ENCODE data around the gene SH2B2.
A peak's percentile ranks its signal among the peaks of the same experiment; 100 is the strongest.
"Not testable (repeated sequence)": the region's sequence is repeated elsewhere in the genome, so short reads cannot be mapped to it uniquely, and the experiment has no call there.

SH2B2 gene

GRCh38 chr7:102337002-102337401, 50.3 kb downstream of the SH2B2 start:
- not testable (repeated sequence) for DNase-seq (ENCODE audit: low spot score)

GRCh38 chr7:102337420-102337819, 50.8 kb downstream of the SH2B2 start:
- DNase-seq (ENCODE audit: low spot score) = not testable (repeated sequence)

- not testable (repeated sequence) for DNase-seq (ENCODE audit: low spot score)
Measured at GRCh38 chr7:102340599-102341368, 54.1 kb downstream of the SH2B2 start.

GRCh38 chr7:102346983-102347382, 60.3 kb downstream of the SH2B2 start:
- DNase-seq (ENCODE audit: low spot score) = not testable (repeated sequence)

GRCh38 chr7:102356344-102356743, 69.7 kb downstream of the SH2B2 start, which contains the start of gene SPDYE6:
TSS of gene SPDYE6 (minus strand) at chr7:102356444. CDS start at chr7:102356023, 421 bp downstream.
- not testable (repeated sequence) for DNase-seq (ENCODE audit: low spot score)

GRCh38 chr7:102363549-102364393, 77.1 kb downstream of the SH2B2 start:
- DNase-seq (ENCODE audit: low spot score) = peak; percentile 98

- DNase-seq (ENCODE audit: low spot score) = not testable (repeated sequence)
Measured at GRCh38 chr7:102364394-102364886, 77.8 kb downstream of the SH2B2 start.

- DNase-seq (ENCODE audit: low spot score) = not testable (repeated sequence)
Measured at GRCh38 chr7:102365390-102365789, 78.7 kb downstream of the SH2B2 start.

GRCh38 chr7:102370038-102370437, 83.4 kb downstream of the SH2B2 start:
- not testable (repeated sequence) for DNase-seq (ENCODE audit: low spot score)
